HepG2 (cell line): ENCODE measurements around the gene TCL1A.

Experiments
- ESRRA ChIP-seq: sonication (generic); formaldehyde crosslinking; IDR thresholded peaks from 2 replicates; pipeline ENCODE4 v1.5.1; 2020; ENCODE audit warnings: mild to moderate bottlenecking, low read depth, missing genetic modification reagents
- NFE2 ChIP-seq: sonication (generic); formaldehyde crosslinking; IDR thresholded peaks from 2 replicates; pipeline ENCODE4 v1.4.0; 2020; ENCODE audit warnings: missing genetic modification reagents
- NR2C2 ChIP-seq: sonication (generic); formaldehyde crosslinking; IDR thresholded peaks from 2 replicates; pipeline ENCODE4 v1.4.0; 2020; ENCODE audit warnings: missing genetic modification reagents, mild to moderate bottlenecking, moderate library complexity, borderline replicate concordance
- POLR2AphosphoS5 ChIP-seq: IDR thresholded peaks from 2 replicates; pipeline ENCODE4 v1.6.1; 2012; ENCODE audit warnings: low read depth, low read length
- PTBP1 ChIP-seq: fragments of 200-400 bp; formaldehyde crosslinking; IDR thresholded peaks from 2 replicates; pipeline ENCODE4 v1.6.1; 2018; ENCODE audit warnings: low read length, low read depth; ENCODE audit not compliant: poor library complexity, severe bottlenecking
- SIN3A ChIP-seq: IDR thresholded peaks from 2 replicates; pipeline ENCODE4 v1.6.1; 2011; ENCODE audit warnings: low read depth, mild to moderate bottlenecking, control low read depth, low read length, borderline replicate concordance
- ZNF678 ChIP-seq: sonication (generic); formaldehyde crosslinking; IDR thresholded peaks from 2 replicates; pipeline ENCODE4 v1.4.0; 2020; ENCODE audit warnings: mild to moderate bottlenecking, missing genetic modification reagents
- ZNF777 ChIP-seq: sonication (generic); formaldehyde crosslinking; IDR thresholded peaks from 2 replicates; pipeline ENCODE4 v1.4.0; 2020; ENCODE audit warnings: missing genetic modification reagents
- TF ChIP-seq, protein P1 (sequence below): sonication (generic); formaldehyde crosslinking; IDR thresholded peaks from 2 replicates; pipeline ENCODE4 v1.5.0; 2020; ENCODE audit warnings: mild to moderate bottlenecking, missing genetic modification reagents, moderate library complexity
- TF ChIP-seq, protein P2 (sequence below): sonication (generic); formaldehyde crosslinking; conservative IDR thresholded peaks from 2 replicates; pipeline ENCODE4 v1.4.0; 2020; ENCODE audit warnings: missing genetic modification reagents
- TF ChIP-seq, protein P3 (sequence below), 2 experiments: sonication (generic) in 1 of 2; formaldehyde crosslinking in 1 of 2; IDR thresholded peaks; 2 replicates each; pipeline versions ENCODE4 v1.4.0 to v1.6.1; 2018 to 2020; ENCODE audit warnings: missing genetic modification reagents in 2 of 2, borderline replicate concordance in 1 of 2, low read depth in 1 of 2, mild to moderate bottlenecking in 1 of 2, missing biosample characterization in 1 of 2

DNA sequence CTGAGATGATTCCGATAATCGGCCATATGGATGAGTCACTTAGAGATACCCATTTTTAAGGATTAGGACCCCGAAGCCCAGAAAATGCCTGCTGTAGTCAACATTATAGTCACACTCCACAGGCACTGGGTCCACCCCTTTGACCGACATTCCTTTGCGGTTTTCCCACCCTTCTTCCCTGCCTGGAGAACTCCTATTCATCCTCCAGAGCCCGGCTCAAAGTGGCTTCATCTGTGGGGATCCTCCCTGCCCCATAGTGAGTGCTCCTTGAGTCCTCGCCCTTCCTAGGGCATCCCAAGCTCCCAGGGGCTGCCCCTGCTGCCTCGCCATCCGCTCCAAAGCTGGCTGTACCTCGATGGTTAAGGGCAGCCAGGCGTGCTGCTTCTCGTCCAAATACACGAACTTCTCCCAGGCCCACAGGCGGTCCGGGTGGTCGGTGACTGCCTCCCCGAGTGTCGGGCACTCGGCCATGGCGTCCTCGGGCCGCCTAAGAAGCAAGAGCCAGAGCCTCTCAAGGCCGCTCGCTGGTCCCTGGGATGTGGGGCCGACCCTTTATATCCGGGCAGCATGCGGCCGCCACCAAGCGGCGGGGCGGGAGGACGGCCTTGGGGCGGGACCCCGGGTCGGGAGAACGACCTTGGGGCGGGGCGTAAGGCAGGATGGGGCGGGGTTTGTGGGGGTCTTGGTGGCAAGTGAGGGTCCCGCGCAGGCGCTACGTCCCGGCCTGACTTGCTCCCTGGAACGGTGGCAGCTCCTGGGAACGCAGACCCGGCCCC, at the start of gene TCL1A:
- no peak for TF ChIP-seq ZNF777 (CRISPR knock-in tag)
- TF ChIP-seq, protein P1, sequence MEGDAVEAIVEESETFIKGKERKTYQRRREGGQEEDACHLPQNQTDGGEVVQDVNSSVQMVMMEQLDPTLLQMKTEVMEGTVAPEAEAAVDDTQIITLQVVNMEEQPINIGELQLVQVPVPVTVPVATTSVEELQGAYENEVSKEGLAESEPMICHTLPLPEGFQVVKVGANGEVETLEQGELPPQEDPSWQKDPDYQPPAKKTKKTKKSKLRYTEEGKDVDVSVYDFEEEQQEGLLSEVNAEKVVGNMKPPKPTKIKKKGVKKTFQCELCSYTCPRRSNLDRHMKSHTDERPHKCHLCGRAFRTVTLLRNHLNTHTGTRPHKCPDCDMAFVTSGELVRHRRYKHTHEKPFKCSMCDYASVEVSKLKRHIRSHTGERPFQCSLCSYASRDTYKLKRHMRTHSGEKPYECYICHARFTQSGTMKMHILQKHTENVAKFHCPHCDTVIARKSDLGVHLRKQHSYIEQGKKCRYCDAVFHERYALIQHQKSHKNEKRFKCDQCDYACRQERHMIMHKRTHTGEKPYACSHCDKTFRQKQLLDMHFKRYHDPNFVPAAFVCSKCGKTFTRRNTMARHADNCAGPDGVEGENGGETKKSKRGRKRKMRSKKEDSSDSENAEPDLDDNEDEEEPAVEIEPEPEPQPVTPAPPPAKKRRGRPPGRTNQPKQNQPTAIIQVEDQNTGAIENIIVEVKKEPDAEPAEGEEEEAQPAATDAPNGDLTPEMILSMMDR (CRISPR knock-in tag): peak; percentile 29
- no peak for TF ChIP-seq POLR2AphosphoS5
- no peak for TF ChIP-seq PTBP1
- TF ChIP-seq, protein P2, sequence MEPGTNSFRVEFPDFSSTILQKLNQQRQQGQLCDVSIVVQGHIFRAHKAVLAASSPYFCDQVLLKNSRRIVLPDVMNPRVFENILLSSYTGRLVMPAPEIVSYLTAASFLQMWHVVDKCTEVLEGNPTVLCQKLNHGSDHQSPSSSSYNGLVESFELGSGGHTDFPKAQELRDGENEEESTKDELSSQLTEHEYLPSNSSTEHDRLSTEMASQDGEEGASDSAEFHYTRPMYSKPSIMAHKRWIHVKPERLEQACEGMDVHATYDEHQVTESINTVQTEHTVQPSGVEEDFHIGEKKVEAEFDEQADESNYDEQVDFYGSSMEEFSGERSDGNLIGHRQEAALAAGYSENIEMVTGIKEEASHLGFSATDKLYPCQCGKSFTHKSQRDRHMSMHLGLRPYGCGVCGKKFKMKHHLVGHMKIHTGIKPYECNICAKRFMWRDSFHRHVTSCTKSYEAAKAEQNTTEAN (CRISPR knock-in tag): no peak
- no peak for TF ChIP-seq SIN3A
- no peak for TF ChIP-seq ZNF678
- TF ChIP-seq NFE2 (CRISPR knock-in tag): no peak
- TF ChIP-seq ESRRA: no peak
- TF ChIP-seq, protein P3, sequence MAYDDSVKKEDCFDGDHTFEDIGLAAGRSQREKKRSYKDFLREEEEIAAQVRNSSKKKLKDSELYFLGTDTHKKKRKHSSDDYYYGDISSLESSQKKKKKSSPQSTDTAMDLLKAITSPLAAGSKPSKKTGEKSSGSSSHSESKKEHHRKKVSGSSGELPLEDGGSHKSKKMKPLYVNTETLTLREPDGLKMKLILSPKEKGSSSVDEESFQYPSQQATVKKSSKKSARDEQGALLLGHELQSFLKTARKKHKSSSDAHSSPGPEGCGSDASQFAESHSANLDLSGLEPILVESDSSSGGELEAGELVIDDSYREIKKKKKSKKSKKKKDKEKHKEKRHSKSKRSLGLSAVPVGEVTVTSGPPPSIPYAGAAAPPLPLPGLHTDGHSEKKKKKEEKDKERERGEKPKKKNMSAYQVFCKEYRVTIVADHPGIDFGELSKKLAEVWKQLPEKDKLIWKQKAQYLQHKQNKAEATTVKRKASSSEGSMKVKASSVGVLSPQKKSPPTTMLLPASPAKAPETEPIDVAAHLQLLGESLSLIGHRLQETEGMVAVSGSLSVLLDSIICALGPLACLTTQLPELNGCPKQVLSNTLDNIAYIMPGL (CRISPR knock-in tag; IDR thresholded peaks at IDR 0.05; ENCODE audit: borderline replicate concordance in 1 of 2, low read depth in 1 of 2): no peak
- TF ChIP-seq NR2C2 (CRISPR knock-in tag): no peak
